GM15510 (cell line): ENCODE results near the gene BCL7A.

Experiments
- POLR2A ChIP-seq: IDR thresholded peaks from 3 replicates; pipeline ENCODE4 v1.6.1; 2011; ENCODE audit warnings: borderline replicate concordance; ENCODE audit not compliant: insufficient read length; ENCODE audit errors: extremely low read depth

BCL7A gene

DNA sequence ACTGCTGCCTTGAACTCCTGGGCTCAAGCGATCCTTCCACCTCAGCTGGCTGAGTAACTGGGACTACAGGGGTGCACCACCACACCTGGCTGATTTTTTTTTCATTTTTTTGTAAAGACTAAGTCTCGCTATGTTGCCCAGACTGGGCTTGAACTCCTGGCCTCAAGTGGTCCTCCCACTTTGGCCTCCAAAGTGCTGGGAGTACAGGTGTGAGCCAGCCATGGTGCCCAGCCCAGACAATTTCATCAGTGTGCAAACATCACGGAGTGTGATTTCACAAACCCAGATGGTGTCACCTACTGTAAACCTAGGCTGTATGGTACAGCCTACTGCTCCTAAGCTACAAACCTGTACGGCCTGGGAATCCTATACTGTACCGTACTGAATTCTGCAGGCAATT lies 6.9 kb upstream of the BCL7A start:
- no peak for TF ChIP-seq POLR2A

DNA sequence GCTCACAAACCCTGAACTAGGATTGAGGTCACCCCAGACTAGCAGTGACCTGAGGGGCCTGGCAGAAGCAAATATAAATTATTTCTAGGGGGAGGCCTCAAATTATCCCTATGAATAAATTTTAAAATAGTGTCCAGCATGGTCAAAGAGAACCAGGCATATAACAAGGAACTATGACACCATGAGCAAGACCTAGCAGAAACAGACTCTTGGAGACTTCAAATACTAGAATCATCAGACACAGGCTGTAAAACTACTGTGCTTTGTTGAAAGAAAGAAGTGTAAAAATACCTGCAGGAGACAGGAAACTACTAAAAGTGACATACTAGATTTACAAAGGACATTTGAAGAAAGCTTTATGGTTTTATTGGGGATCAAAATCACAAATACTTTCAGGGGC lies 3.2 kb upstream of the BCL7A start:
- TF ChIP-seq POLR2A = no peak

DNA sequence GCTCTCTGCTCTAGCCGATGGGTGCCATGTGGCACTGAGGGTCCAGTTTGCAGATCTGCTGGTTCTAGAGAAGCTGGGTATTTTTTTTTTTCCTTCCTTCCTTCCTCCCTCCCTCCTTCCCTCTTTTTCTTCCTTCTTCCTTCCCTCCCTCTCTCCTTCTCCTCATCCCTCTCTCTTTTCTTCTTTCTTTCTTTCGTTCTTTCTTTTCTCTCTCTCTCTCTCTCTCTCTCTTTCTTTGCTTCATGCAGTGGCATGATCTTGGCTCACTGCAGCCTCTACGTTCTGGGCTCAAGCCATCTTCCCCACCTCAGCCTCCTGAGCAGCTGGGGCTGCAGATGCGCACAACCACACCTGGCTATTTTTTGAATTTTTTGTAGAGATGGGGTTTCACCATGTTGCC lies 2.7 kb upstream of the BCL7A start:
- TF ChIP-seq POLR2A = no peak

DNA sequence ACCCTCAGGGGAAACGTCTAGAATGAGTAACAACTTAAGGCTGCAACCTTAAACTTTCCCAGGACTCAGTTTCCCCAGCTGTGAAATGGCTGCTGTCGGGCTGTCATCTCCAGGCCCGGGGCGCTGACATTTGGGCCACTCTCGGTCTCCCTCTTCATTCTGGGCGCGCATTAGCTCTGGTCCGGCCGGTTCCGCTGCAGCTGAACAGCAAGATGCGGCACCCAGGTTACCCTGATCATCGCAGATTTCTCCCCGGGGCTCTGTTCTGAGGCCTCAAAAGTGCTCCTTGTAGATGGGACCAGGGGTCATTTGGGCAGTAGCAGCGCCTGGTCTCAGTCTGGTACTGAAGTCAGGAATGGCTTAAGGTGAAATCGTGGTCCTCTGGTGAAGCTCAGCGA lies 890 bp upstream of the BCL7A start:
- TF ChIP-seq POLR2A = no peak

DNA sequence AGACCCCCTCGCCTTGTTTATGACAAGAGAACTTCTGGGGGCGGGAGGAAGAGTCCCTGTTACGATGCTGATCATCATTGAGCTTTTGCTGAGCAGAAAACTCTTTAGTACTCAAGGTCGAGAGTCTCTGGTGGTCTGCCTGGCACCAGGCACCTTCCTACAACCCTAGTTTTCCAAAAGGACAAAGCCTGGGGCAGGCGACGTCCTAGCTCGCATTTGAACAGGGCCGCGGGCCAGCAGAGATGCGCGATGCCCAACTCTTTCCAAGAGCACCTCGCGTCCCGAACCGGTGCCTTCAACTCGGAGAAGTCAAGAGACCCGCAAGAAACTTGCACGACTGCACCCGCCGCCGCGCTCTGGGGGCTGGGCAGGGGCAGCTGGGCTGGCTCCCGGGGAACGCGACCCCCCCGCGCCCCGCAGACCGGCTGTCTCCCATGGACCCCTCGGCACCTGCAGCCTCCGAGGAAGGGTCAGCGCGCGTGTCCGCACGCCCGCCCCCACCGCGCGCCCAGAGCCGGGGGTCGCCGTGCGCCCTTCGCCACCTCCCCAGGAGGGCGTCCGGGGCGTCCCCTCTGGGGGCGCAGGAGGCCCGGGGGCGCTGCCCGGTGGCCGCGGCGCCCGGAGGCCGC lies 377 bp upstream of the BCL7A start:
- no peak for TF ChIP-seq POLR2A

DNA sequence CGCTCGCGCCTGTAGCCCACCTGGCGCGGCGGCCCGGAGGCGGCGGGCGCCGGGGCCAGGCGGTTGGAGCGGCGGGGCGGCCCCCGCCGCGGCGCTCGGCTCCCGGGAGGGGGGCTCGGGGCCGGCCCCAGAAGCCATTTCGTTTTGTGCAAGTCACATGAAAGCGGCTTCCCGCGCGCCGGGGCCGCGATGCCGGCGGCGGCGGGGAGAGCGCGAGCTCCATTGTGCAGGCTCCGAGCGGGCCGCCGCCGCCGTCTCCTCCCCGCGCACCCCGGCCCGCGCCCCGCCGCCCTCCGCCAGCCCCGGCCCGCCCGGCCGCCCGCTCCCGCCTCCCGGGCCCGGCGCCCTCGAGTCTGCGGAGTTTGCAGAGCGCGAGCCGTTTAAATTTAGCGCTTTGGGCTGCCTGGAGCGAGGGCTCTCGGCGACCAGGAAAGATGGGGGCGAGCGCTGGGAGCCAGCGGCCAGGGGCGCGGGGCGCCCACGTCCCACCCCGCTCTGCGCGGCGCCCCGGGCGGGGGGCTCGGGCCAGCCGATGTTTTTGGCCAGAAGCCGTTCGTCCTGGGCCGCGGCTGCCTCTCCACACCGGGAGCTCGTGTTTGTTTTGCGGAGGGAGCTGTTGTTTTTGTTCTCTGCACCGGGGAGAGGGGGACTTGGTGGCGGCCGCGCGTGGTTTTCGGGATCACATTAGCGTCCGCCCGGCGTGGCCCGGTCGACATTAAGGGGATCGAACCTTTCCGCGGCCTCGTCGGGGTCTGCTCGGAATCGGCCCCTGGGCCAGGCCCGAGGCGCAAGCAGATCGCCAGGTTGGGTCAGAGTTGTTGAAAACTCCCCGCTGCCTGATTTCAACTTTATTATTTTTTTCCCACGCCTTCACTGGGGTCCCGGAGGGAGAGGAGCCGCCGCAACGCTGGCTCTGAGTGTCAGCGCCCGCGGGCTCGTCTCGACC lies 982 bp downstream of the BCL7A start:
- no peak for TF ChIP-seq POLR2A

DNA sequence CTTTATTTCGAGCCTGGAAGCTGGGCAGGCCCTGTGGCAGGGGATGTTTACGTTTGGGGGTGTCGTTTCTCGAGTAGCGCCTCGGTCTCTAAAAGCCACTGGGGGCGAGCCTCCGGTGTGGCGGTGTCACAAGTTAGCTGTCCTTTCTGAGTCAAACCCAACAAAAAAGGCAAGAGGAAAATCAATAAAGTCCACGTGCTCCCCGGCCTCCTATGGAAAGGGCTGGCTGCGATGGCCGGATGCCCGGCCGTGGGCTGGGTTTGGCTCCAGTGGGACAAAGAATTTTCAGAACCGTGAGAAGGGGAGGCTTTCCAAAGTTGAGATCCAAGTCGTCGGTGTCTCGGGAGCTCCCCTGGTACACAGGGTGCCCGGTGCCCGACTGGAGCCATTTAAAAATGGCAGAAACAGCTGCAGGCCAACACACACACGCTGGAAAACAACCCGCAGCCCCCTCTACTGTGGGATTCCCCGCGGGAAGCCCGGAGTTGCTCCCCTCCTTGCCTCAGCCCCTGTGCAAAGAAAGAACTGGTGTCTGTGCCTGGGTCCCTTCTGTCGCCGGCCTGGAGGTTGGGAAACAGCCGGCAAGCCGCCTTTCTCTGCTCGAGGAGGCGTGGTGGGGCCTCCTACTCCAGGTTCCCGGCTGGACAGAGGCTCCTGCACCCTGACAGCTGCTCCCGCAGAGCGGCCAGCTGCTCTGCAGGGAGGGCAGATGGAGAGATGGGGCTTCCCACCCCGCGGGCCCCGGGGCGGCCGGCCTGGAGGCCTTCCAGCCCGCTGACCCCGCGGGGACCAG lies 1.9 kb downstream of the BCL7A start:
- TF ChIP-seq POLR2A = peak; percentile 34

DNA sequence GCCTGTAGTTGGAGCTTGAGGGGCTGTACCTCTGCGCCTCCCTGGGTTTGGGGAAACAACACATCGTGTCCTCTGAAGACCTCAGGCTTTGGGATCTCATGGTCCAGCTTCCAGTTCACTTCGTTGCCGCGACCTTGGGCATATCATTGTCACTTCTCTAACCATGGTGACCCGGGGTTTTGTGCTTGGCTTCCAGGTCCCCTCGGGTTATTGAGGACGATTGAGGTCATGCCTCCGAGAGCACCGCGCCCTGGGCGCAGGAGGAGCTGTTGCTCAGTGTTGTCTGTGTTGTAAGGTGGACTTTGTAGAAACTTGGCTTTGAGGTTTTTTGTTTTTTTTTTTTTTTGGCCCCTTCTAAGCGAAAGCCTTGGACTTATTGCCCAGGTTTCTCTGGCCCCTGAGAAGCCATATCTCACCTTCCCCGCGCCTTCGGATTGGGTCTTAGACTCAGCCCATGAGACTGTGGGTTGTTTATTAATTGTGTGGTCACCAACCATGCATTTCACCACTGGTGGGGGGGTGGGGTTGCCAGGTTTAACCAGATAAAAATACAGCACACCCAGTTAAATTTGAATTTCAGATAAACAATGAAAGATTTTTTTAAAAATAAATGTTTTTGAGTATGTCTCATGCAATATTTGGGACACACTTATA lies 2.6 kb downstream of the BCL7A start:
- TF ChIP-seq POLR2A = no peak

DNA sequence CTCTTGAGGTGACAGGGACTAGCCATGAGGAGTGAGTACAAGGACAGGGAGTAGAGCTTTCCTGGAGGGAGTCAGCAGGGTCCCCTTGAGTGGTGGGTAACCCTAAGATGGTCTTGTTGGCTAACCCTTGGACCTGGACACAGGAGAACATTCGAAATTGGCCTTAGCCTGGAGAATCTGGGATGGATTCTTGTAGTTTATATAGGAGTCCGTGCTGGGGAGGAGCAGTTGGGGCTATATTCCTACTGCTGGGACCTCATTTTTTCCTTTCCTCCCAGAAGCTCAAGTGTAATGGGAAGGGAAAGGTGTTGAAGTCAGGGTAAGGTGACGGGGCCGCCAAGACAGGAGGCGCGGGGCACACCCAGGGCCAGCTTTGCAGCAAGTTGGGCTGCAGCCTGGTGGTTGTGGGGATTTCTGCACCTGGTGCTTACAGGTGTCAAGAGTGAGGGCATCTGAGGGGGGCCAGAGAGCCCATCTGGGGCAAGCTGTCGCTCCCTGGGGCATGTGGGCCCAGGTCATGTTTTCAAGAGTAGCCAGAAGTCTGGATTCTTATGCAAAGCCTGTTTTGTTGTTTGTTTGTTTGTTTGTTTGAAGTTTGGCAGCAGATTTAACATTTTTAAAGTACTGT lies 5.1 kb downstream of the BCL7A start:
- no peak for TF ChIP-seq POLR2A

DNA sequence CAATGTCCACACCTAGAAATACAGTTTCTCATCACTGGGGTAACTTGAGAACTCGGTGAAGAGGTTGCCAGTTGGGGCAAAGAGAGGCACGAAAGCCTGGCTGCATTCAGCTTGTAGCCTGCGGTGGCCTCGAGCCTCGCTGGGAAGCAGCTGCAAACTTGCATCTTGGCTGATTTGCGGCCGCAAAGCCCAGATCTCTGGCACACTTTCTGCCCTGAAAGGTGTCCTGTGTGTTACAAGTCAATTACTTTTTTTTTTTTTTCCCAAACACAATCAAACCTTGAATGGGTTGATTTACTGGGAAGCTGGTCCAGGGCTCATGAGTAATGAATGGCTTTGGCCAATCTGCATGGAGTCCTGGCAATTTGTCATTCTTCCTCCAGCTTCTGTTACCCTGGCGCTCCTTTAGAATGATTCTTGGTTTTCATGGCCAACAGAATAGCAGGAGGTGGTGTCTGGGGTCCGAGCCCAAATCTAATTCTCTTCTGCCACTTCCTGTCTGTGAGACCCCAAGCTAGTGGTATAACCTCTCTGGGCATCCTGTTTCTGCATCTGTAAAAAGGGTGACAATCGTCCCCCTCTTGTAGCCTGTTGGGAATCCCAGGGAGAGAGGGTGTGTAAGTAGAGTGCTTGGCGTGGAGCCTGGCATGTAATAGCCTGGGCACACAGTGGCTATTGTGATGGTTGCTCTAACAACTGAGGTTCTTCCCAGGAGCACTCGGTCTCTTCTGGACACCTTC lies 6.7 kb downstream of the BCL7A start:
- no peak for TF ChIP-seq POLR2A

DNA sequence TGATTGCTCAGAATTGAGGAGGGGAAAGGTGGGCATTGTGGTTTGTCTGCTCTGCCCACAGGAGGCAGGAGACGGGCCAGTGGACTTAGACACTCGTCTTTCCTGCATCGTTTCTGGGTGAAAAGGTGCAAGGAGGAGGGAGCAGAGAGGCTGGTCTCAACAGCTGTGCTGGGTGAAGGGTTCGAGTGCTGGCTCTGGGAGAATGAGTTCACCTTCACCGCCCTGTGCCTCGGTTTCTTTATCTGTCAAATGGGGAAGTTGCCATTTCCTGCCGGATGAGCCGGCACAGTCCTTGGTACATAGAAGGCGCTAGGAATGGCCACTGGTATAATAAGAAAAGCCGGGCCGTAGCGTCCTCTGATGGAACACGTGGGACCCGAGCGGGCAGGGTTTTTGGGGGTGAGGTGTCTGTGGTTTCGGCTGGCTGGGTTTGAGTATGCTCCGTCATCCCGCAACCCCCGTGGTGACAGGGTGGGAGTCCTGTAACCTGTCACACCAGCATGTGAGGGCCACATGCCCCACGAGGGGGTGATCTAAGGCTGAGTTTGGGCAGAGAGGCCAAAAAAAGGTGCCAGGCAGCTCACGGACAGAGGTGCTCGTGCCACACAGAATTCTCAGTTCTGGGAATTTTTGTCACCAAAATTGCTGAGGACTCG lies 7.3 kb downstream of the BCL7A start:
- TF ChIP-seq POLR2A = no peak

DNA sequence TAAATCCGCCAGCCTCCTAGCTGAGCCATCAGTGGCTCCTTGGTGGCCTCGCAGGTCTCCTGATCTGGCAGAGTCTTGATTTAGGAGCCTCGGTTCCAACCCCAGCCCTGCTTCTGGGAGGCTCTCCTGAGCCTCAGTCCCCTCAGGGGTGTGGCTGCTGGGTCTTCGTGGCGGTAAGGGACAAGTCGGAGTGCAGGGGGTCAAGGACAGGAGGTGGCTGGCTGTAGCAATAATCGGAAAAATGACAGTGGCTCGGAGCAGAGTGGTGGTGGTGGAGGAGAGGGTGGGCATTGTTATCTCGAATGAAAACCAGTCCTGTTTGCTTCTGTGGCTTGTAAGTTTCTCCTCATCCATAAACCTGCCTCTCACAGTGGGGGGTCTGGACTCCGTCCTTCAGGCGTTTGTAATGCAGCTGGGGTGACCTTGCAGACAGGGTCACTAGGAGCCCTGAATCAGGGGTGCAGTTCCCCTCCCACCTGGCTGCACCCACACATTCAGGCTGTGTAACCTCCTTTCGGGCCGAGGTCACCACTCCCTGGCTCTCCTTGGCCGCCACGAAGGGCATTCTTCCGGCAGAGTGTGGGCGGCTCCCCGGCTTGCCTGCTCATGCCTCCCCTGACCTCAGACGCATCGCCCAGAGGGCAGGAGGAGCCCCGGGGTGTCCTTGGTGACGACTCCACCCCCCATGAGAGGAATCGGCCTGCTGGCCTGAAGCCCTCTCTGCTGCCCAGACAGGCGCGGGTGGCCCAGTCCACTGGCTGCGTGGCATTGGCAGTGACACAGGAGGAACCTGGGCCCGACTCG lies 8.1 kb downstream of the BCL7A start:
- no peak for TF ChIP-seq POLR2A
